Measurements from ENCODE around the gene ATP1A3.
"Not testable (repeated sequence)": the region's sequence is repeated elsewhere in the genome, so short reads cannot be mapped to it uniquely, and the experiment has no call there.

The ATP1A3 gene

DNA sequence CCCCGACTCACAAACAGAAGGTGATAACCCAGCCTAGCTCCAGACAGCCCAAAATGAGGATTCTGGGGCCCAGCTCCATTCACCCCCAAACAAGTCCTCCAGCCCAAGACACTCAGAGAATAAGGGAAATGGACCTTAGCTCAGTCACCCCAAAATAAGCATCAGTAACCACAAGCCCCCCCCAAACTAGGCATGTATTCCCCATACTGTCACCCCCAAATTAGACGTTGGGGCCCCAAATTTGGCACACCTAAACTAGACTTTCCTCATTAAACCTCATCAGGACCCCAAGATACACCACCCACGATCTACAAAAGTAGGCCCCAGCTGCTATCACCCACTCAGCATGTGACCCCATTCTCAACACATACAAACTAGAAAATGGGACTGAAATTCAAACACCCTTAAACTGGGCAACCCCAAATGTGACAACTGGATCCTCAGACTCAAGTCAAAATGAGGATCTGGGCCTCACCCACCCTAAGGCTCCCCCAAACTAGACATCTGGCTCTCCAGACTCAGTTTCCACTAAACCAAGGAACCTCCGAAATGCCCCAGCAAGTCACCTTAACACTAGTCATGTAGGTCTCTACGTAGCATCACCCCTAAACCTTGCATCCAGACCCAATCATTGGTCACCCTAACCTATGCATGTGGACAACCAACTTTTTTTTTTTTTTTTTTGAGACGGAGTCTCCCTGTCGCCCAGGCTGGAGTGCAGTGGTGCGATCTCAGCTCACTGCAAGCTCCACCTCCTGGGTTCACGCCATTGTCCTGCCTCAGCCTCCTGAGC, 52.4 kb downstream of the ATP1A3 start:
- no peak for DNase-seq

DNA sequence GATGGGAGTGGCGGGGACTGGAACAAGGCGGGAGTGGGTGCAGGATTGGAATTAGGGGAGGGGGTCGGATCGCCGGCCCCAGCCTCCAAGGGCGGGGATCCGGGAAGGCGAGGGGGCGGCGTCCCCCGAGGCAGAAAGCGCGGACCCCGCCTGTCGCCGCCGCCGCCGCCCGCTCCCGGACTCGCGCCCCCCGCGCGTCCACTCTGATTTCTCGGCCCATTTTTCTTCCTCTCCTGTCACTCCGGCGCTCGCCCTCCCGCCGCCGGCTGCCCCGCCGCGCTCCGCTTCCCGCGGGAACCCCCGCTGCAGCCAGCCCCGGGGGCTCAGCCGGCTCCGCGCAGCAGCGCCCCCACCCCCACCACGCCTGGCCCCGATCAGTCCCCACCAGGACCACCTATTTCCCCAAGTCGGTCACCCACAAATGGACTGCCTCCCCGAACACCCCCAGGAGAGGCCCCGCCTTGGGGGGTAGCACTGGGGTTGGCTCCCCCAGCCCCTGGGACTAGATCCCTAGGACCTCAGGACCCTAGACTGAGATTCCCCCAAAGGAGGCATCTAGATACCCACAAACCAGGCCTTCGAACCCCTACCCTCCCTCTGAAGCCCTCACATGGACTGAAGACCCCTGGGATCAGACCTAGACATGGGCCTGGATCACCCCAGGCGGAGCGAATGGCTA, 53.2 kb downstream of the ATP1A3 start:
- no peak for DNase-seq

- DNase-seq, result no peak
These were observed 53.9 kb downstream of the ATP1A3 start for GRCh38 chr19:41939861-41940730.

DNA sequence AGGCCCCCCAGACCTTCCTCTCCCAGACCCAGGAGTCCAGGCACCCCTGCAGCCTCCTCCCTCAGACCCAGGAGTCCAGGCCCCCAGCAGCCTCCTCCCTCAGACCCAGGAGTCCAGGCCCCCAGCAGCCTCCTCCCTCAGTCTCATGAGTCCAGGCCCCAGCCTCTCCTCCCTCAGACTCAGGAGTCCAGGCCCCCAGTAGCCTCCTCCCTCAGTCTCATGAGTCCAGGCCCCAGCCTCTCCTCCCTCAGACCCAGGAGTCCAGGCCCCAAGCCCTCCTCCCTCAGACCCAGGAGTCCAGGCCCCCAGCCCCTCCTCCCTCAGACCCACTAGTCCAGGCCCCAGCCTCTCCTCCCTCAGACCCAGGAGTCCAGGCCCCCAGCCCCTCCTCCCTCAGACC, 54.8 kb downstream of the ATP1A3 start:
- not testable (repeated sequence) for DNase-seq

- no peak for DNase-seq
These were observed 56.2 kb downstream of the ATP1A3 start for GRCh38 chr19:41937525-41938468.

GRCh38 chr19:41936961-41937360, 57.1 kb downstream of the ATP1A3 start:
- no peak for DNase-seq

DNA sequence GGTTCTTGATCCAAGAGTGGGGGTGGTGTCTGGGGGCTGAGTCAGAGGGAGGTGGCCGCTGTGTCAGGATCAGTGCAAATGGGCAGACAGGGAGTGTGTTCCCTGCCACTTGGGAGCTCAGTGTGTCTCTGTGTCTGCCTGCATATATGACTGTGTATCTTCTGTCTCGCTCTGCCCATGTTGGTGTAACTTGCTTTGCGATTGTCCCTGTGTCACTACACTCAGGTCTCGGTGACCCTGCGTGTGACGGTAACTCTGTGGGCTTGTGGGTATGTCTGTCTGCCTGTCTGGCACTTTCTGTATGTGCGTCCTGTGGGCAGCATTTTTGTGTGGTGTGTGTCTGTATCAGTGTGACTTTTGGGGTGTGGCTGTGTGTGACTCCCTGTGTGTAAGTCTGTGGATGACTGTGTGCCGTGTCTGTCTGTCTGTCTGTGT, 57.6 kb downstream of the ATP1A3 start:
- DNase-seq, result no peak

- DNase-seq, result no peak
These were observed 58.1 kb downstream of the ATP1A3 start for GRCh38 chr19:41935760-41936415.

- no peak for DNase-seq
These were observed 59.1 kb downstream of the ATP1A3 start for GRCh38 chr19:41934849-41935374.

GRCh38 chr19:41933693-41934426, 60.2 kb downstream of the ATP1A3 start:
- DNase-seq, result peak; percentile 15

DNA sequence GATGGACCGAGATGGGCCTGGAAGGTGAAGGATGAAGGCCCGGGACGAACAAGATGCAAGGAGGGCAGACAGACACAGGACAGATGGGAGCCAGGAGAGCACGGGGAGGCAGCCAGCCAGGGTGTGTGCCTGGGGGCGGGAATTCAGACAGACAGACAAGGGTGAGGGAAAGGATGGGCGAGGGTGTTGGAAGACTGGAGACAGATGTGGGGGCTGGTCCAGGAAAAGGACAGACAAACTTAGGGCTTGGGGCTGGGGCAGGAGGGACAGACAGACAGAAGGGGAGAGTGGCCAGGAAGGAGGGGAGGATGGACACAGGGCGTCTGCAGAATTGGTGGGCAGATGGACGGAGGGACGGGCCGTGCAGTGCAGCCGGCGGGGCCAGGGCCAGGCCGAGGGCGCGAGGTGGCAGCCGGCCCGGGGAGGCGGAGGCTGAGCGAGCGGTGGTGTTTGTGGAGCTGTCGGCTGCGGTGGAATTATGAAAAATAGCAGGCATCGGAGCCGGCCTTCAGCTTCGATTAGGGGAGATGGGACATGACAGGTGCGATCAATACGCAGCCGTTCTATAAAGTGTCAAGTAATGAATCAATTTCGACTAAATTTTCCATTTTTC, 61.2 kb downstream of the ATP1A3 start:
- no peak for DNase-seq

- no peak for DNase-seq
These were observed 61.7 kb downstream of the ATP1A3 start for GRCh38 chr19:41932259-41932719.

DNA sequence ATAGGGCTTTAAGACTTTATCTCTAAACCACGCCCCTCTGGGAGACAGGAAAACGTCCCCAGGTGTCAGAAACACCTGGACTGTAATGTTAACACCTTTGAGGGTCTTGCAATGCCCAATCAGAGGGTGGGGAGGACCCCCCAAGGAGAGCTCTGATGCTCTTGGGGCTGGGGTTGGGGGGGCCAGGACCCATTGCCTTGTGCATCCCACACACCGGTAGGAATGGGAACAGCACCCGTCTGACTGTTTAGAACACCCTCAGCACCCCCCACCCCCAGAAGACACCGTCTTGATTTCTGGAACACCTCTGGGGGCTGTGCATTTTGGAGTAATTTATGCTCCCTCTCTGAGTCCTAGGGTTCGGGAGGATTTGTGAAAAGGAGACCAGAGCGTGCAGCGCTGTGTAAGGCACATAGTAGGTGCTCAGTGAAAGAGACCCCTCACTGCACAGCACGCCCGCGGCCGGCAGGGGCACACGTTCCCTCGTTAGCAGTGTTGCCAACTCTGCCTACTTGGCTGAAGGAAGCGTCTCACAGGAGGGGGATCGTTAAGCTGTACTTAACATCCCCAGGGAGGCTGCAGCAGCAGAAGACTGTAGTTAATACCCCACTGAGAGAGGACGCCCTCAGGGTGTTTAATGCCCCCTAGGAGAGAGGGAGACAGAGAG, 63.0 kb downstream of the ATP1A3 start:
- DNase-seq, result no peak

DNA sequence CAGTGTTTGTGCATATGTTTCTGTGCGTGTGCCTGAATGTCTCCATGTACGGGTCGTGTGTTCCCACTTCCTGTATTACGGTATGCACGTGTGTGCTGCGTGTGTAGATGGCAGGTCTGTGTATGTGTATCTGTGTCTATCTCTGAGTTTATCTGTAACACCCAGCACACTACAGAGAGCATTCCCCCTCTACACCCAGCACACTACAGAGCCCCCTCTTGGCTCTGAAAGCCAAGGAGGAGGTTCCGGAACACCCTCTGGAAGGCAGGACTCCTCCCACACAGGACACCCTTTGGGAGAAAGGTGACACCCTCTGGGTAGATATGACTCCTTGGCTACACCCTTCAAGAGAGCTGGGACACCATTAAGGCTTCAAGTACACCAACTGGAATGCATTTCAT, 63.7 kb downstream of the ATP1A3 start:
- DNase-seq, result no peak

DNA sequence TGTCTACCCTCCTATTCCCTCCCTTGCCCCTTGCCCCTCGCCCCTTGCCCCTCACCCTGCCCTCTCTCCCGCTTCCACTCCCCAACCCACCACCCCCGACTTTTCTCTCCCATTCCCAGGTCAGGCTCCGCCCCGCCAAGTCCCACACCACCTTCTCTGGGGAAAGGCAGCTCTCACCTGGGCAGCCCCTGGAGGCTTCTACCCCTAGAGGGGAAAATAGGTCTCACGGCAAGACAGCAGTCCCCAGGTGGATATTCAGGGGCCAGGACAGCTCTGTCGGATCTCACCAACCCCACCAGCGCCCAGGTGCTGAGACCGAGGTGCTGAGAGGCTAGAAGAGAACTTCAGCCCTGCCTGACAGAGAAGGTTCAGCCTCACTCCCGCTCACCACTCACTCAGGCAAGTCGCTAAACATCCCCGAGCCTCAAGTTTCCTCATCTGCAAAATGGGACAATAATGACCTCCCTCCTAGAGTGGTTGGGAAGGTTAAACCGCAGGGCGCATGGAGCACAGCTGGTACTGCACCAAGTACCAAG, 64.4 kb downstream of the ATP1A3 start:
- DNase-seq, result no peak

DNA sequence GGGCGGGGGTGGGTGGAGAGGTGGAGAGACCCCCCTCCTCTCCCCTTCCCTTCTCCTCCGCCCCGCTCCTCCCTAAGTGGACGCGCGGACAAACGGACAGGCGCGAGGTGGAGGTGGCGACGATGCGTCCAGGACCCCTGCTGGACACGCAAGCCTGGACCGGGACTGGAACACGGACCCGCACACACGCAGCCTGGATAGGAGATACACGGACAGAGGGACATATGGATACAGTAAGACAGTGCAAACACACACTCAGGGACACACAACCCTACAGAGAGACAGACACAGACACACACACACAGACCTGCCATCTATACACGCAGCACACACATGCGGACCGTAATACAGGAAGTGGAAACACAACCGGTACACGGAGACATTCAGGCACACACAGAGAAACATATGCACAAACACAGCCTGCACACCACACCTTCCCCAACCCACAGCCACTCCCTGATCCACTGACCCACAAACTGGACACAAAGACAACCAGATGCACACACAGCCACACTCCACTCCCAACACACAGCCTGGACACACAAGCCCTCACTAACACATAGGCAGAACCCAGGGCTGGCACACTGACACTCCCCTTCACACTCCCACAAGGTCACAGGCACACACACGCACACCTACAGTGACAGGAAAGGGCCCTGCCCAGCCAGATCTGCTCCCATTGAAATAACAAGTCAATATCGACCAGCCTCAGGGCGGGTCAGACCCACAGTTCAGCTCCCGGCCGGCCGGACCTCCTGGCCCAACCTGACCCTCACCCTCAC, 65.1 kb downstream of the ATP1A3 start:
- peak; percentile 19 for DNase-seq

DNA sequence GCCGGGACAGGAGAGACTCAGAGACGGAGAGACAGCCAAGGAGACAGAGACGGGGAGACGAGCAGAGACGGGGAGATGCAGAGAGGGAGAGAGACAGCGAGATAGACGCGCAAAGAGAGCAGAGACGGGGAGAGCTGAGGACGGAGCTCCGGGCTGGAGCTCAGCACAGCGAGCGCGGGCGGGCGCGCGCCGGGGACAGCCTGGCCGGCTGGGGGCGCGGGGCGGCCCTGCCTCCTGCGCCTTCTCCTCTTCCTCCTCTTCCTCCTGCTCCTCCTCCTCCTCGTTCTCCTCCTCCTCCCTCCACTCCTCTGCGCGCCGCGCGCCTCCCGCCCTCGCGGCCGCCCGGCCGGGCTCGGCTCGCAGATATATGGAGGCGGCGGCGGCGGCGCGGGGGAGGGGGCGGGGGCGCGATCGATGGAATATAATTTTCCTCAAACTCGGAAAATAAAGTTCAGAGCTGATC, 65.8 kb downstream of the ATP1A3 start, which contains the start of gene ERFL:
TSS of gene ERFL (minus strand) at position 229 of the 463 bp plus-strand sequence. CDS start 15,530 bp downstream, outside the sequence.
- DNase-seq, result peak; percentile 58
